ENCODE results near the gene PRLHR. TPM values are rescaled to one million over a fixed set of nuclear protein-coding genes. Genes with fewer than 3 reads are reported as not detected.

Gene PRLHR
- polyA plus RNA-seq, 1 of the 3 experiments (the other 2 are of a cell fraction) = not detected

DNA sequence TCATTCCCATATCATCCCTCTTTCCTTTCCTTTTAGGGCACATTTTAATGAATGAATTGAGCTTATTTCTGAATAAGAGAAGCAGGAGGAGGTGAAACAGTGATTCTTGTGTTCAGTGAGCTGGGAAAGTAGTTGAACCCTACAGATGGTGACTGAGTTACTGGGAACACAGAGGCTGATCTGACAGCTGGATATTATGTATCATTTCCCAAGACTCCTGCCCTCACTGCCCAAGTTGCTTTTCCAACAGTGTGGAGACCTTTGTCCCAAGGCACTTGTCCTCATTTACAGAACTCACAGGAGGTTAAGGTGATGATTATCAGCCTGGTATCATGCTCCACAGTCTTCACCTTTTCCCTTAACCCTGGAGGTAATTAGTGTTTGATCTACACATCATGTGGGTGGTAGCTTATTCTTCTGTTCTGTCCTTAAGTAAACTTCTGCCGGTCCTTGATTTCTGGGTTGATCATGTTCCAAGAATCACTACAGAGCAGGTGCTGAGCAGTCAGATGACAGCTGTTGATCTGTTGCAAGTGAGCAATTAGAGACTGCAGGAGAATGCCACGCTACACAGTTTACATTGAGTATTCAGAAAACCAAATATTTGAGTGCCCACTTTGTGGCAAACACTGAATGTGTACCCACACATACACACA is 2.6 kb downstream of the PRLHR start:
- H3F3A ChIP-seq (replicated peaks; ENCODE audit: insufficient read depth) = no peaks in the 10 kb centered on the region
- 37% methylated on average over 2 of the region's 2 CpGs for WGBS (ENCODE audit: low lambda C conversion rate)
- H3K9me3 ChIP-seq = no peaks in the 10 kb centered on the region
- no peaks in the 10 kb centered on the region for H3K36me3 ChIP-seq (replicated peaks in 1 of 2; ENCODE audit: control insufficient read depth in 1 of 2, insufficient read depth in 2 of 2, low read length in 1 of 2)
- DNase-seq = no peak
- H3K4me1 ChIP-seq (ENCODE audit: control insufficient read depth in 1 of 2, insufficient read depth in 2 of 2, low read depth in 1 of 2, low read length in 1 of 2) = peaks cover 0 to 19% of the 10 kb centered on the region in 2 experiments; a peak in 2 of 4 replicates
- H2AFZ ChIP-seq (ENCODE audit: low read depth) = no peak overlapping the region
- H3K79me2 ChIP-seq (ENCODE audit: insufficient read depth) = no peaks in the 10 kb centered on the region
- peaks cover 10% of the 10 kb centered on the region; the same call in 1 of the 2 replicates for H3K27me3 ChIP-seq (ENCODE audit: insufficient read depth)
- no peak overlapping the region for H3K27ac ChIP-seq (ENCODE audit: low read depth in 2 of 2, low read length in 1 of 2)
- H3K9ac ChIP-seq = no peak overlapping the region
- H3K4me2 ChIP-seq = no peak overlapping the region
- no peaks in the 10 kb centered on the region for H4K20me1 ChIP-seq (ENCODE audit: insufficient read depth)
- H3K4me3 ChIP-seq (ENCODE audit: low read depth in 2 of 2, low read length in 1 of 2) = no peak overlapping the region
- ChIA-PET POLR2A (no interaction called here), CTCF (interaction anchor here (1.2 to 5.5 kb wide), 5 partner anchors 15 to 208 kb away, joined by 5 to 51 read pairs (median 11); no protein-coding TSS in a partner anchor)
- H3K9me2 ChIP-seq = no peaks in the 10 kb centered on the region
- TF ChIP-seq GABPA (IDR thresholded peaks at IDR 0.05; ENCODE audit: low read depth) = no peak
- TF ChIP-seq EP300 (IDR thresholded peaks at IDR 0.05; ENCODE audit: borderline replicate concordance in 1 of 2, low read depth in 1 of 2, low read length in 1 of 2) = no peak
- no peak for TF ChIP-seq RCOR1 (IDR thresholded peaks at IDR 0.05; ENCODE audit: low read length)
- TF ChIP-seq, protein P1, sequence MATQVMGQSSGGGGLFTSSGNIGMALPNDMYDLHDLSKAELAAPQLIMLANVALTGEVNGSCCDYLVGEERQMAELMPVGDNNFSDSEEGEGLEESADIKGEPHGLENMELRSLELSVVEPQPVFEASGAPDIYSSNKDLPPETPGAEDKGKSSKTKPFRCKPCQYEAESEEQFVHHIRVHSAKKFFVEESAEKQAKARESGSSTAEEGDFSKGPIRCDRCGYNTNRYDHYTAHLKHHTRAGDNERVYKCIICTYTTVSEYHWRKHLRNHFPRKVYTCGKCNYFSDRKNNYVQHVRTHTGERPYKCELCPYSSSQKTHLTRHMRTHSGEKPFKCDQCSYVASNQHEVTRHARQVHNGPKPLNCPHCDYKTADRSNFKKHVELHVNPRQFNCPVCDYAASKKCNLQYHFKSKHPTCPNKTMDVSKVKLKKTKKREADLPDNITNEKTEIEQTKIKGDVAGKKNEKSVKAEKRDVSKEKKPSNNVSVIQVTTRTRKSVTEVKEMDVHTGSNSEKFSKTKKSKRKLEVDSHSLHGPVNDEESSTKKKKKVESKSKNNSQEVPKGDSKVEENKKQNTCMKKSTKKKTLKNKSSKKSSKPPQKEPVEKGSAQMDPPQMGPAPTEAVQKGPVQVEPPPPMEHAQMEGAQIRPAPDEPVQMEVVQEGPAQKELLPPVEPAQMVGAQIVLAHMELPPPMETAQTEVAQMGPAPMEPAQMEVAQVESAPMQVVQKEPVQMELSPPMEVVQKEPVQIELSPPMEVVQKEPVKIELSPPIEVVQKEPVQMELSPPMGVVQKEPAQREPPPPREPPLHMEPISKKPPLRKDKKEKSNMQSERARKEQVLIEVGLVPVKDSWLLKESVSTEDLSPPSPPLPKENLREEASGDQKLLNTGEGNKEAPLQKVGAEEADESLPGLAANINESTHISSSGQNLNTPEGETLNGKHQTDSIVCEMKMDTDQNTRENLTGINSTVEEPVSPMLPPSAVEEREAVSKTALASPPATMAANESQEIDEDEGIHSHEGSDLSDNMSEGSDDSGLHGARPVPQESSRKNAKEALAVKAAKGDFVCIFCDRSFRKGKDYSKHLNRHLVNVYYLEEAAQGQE (IDR thresholded peaks at IDR 0.05; ENCODE audit: low read depth, low read length) = no peak
- no peak for TF ChIP-seq CHD2 (IDR thresholded peaks at IDR 0.05; ENCODE audit: low read length, partially characterized antibody)
- TF ChIP-seq FOSL2 (IDR thresholded peaks at IDR 0.05; ENCODE audit: borderline replicate concordance, low read depth) = no peak
- TF ChIP-seq, protein P2, sequence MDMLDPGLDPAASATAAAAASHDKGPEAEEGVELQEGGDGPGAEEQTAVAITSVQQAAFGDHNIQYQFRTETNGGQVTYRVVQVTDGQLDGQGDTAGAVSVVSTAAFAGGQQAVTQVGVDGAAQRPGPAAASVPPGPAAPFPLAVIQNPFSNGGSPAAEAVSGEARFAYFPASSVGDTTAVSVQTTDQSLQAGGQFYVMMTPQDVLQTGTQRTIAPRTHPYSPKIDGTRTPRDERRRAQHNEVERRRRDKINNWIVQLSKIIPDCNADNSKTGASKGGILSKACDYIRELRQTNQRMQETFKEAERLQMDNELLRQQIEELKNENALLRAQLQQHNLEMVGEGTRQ (IDR thresholded peaks at IDR 0.05; ENCODE audit: borderline replicate concordance, low read depth, low read length) = no peak
- no peak for TF ChIP-seq RAD21 (IDR thresholded peaks at IDR 0.05; ENCODE audit: low read length)
- TF ChIP-seq, protein P3, sequence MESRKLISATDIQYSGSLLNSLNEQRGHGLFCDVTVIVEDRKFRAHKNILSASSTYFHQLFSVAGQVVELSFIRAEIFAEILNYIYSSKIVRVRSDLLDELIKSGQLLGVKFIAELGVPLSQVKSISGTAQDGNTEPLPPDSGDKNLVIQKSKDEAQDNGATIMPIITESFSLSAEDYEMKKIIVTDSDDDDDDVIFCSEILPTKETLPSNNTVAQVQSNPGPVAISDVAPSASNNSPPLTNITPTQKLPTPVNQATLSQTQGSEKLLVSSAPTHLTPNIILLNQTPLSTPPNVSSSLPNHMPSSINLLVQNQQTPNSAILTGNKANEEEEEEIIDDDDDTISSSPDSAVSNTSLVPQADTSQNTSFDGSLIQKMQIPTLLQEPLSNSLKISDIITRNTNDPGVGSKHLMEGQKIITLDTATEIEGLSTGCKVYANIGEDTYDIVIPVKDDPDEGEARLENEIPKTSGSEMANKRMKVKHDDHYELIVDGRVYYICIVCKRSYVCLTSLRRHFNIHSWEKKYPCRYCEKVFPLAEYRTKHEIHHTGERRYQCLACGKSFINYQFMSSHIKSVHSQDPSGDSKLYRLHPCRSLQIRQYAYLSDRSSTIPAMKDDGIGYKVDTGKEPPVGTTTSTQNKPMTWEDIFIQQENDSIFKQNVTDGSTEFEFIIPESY (IDR thresholded peaks at IDR 0.05; ENCODE audit: borderline replicate concordance, low read depth) = no peak
- no peak for TF ChIP-seq ELF1 (IDR thresholded peaks at IDR 0.05)
- no peak for TF ChIP-seq POLR2AphosphoS5 (IDR thresholded peaks at IDR 0.05; ENCODE audit: low read depth, low read length)
- TF ChIP-seq TAF1 (IDR thresholded peaks at IDR 0.05; ENCODE audit: borderline replicate concordance, low read depth, low read length) = no peak
- TF ChIP-seq FOXM1 (IDR thresholded peaks at IDR 0.05; ENCODE audit: low read depth) = no peak
- TF ChIP-seq, protein P4, sequence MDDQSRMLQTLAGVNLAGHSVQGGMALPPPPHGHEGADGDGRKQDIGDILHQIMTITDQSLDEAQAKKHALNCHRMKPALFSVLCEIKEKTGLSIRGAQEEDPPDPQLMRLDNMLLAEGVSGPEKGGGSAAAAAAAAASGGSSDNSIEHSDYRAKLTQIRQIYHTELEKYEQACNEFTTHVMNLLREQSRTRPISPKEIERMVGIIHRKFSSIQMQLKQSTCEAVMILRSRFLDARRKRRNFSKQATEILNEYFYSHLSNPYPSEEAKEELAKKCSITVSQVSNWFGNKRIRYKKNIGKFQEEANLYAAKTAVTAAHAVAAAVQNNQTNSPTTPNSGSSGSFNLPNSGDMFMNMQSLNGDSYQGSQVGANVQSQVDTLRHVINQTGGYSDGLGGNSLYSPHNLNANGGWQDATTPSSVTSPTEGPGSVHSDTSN (IDR thresholded peaks at IDR 0.05) = no peak
